D341Med (cell line): ENCODE results near the gene CDHR5.
A peak's percentile ranks its signal among the peaks of the same experiment; 100 is the strongest.
"Not testable (repeated sequence)": the region's sequence is repeated elsewhere in the genome, so short reads cannot be mapped to it uniquely, and the experiment has no call there.

Source experiments
- DNase-seq: peaks from one replicate; pipeline ENCODE4 v3.0.0; 2012; ENCODE audit warnings: low spot score

The CDHR5 gene

DNA sequence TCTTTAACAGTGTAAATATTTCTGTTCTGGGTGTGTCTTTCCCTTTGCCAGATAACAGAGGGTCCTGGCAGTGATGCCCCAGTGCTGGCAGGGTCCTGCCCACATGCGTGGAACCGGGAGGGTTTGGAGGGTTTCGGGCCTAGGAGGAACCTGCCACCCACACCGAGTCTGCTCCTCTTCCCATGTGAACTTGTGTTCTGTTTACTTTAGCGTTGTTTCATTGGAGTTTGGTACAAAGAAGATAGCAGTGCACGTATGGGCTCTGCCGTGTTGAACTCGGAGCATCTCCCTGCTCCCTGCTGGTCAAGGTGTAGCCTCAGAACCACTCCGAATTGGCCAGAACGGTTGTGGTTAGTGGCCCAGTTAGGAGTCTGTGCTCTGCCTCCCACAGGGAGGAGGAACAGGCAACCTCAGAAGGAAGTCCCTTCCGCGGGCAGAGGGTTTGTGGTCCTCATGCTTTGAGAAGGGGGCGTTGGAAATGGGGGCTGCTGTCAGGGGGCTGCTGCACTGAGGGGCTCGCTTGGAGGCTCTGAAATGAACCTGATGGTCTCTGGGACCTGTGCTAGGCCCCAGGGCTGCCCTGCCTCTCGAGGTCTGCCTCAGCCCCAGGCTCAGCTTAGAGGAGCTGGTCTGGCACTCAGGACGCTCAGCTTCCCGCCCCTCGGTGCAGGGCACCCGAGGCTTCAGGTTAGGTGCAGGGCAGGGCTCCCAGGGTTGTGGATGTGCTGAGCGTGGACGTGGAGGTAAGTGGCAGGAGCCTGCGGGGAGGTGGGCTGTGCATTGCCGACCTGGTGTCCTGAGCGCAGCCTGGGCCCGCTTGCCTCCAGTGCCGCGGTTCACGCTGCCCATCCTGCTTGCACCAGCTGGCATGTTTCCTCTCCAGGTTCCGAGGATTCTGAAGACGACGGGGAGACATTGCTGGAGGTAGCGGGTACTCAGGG, 38.1 kb downstream of the CDHR5 start:
- no peak for DNase-seq

DNA sequence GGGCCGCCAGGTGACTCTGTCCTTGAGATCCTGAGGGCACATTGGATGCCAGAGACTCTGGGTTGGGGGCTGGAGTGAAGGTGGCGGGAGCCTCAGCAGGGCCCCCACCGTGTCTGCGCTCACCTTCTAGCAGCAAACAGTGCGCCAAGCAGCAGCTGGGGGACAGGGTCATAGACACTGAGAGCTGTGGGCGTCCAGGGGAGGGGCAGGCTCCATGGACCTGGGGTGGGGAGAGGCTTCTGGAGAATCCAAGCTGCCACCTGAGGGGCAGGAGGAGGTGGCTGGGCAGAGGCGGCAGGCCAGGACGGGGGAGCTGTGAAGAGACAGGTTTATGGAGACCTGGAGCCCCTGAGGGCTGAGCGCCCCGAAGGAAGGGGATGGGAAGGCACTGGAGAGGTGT, 40.5 kb downstream of the CDHR5 start:
- DNase-seq, result no peak

DNA sequence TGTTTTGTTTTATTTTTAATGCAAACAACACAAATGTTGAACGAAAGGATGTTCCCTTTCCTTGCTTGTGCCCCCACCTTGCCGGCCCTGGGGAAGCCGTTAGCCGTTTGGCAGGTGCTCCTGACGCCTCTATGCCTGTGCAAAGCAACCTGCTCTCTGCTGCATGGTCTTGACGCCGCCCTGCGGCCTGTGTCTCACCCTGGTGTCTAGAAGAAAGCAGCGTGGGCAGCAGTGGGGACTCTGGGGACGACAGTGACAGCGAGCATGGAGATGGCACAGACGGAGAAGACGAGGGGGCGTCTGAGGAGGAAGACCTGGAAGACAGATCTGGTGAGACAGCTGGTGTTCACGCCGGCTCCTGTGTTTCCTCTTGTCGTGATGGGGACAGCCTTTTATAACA, 43.0 kb downstream of the CDHR5 start:
- no peak for DNase-seq

DNA sequence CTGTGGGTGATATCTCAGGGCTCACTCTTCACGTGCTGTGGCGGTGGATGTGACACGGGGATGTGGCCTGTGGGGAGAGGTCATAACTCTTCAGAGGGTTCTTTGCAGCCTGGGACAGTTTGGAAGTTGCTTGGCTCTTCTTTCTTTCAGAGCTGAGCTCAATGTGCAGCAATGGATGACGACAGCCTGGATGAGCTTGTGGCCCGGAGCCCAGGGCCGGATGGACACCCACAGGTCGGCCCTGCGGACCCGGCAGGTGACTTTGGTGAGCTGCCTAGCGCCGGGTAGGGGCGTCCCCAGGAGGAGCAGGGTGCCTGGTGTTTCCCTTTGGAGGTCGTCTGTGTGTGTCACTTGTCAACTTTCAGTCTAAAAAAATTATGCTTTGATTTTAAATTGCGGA, 43.4 kb downstream of the CDHR5 start:
- no peak for DNase-seq

DNA sequence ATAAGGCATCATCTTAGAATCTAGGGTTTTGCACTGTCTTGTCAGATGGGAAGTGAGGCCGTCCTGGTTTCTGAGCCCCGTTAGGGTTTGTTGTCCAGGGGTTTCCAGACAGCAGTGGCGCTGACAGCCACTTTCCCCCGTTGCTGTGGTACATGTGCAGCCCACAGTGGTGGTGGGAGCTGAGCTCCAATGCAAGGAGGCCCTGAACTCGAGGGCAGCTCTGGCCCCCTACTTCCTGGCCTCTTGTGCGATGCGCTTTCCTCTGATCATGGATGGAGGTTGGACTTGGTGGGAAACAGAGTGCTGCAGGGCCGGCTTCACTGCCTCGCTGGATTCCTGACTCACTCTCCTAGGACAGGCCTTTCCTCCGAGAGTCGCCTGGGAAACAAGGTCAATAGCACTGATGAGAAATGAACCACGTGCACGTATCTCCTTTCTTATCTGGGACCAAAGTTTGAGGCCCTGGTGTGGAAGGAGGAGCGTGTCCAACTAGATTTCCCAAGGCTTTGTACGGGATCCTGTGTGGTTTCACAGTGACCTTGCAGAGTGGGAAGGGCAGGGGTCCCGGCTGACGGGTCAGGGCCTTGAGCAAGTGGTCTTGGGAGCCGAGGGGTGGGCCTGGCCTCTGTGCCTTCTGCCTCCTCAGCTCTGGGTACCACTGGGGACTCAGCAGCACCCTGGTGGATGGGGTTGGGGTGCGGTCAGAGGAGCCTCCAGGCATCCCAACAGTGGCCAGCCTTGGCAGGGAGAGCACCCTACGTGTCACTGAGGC, 44.7 kb downstream of the CDHR5 start:
- DNase-seq, result no peak

DNA sequence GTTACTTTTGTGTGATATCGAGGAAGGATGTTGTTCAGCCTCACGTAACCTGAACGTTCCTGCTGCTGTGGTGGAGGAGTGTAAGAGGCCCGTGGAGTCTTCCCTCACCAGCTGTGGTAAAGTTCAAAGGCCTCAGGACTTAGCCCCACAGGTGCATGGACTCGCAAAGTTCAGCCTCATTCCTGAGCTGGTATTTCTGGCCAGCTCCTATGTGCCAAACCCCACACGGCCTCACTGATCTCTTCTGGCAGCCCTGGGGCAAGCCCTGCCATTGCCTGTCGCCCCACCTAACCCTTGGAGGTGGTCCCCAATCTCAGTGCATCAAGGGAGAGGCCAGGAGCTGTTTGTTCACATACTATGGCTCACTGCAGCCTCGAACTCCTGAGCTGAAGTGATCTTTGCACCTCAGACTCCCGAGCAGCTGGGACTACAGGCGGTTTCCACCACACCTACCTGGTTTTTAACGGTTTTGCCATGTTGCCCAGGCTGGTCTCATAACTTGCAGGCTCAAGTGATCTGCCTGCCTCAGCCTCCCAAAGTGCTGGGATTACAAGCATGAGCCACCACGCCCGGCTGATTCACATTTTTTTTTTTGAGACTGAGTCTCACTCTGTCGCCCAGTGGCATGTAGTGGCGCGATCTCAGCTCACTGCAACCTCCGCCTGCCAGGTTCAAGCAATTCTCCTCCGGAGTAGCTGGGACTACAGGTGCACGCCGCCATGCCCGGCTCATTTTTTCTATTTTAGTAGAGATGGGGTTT, 46.3 kb downstream of the CDHR5 start:
- no peak for DNase-seq

DNA sequence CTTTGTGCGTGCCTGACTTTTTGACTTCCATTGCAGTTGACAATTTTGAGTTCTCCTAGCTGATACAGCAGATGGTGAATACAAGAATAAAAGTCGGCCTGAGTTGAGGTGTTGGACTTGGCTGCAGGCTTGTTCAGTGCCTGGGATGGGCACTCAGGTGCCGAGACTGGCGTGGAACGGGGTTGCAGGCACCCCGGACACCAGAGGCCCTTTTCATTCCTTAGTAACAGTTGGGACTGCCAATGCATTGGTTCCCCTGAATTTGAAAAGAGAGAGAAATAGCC, 47.2 kb downstream of the CDHR5 start:
- no peak for DNase-seq

DNA sequence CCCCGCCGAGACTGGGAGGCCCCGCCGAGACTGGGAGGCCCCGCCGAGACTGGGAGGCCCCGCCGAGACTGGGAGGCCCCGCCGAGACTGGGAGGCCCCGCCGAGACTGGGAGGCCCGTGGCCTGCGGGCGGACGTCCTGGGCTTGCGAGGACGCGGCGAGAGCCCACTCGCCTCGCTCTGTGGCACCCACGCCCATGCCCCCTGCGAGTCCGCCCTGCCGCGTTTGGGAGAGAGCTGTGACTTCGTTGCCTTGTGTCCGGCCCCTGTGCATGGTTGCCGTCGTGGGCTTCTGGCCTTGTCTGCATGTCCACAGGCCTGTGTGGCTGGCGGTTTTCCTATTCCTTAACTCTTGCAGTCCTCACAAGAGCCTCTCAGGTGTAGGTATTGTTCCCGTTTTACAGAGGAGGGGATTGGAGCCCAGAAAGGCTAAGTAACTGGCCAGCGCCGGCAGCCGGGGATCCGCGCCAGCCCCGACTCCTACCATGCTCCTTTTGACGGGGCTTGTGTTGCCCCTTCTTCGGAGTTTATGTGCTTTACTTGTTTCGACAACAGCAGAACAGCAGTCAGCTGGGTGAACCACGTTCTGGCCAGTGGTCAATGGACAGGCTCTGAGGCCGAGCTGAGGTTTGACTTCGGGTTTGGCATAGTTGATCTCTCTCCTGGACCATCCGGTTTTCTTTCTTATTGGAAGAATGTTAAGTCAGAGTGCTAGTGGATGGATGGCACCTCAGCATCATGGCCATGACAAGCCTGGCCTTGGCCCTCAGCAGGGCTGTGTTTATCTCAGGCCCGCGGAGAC, 47.7 kb downstream of the CDHR5 start:
- no peak for DNase-seq

DNA sequence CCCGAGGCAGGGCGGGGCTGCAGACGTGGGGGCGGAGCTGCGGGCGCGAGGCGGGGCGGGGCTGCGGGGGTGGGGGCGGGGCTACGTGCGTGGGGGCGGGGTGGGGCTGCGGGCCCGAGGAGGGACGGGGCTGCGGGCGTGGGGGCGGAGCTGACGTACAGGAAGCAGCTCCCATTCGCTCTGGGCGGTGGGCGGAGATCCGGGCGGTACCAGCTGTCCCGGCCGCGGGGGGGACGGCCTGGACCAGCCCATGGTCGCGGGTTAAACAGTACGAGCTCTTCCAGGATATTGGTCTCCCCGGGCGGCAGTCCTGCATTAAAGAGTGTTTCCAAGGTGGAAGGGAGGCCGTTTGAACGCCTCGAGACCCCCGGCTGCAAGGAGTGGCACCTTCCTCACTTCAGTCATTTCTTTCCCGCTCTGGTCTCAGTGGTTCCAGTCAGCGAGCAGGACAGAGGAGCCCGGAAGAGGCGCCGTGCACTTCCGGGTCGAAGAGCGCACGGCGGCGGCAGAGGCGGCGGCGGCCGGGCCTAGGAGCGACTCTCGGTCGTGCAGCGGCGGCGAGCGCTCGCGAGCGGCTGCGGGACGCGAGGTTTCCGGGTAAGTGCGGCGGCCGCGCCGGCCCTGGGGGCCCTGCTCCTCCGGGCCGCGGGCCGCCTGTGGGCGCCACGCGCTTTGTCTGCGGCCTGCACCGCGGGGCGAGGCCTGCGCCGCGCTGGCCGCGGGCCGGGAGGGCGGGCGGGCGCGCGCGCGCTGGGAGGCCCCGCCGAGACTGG, 48.6 kb downstream of the CDHR5 start, which contains the start of gene PHRF1:
Gene PHRF1 (plus strand): TSS at position 475 of the 773 bp plus-strand sequence. CDS start 5,043 bp downstream, outside the sequence.
- peak; percentile 98 for DNase-seq

DNA sequence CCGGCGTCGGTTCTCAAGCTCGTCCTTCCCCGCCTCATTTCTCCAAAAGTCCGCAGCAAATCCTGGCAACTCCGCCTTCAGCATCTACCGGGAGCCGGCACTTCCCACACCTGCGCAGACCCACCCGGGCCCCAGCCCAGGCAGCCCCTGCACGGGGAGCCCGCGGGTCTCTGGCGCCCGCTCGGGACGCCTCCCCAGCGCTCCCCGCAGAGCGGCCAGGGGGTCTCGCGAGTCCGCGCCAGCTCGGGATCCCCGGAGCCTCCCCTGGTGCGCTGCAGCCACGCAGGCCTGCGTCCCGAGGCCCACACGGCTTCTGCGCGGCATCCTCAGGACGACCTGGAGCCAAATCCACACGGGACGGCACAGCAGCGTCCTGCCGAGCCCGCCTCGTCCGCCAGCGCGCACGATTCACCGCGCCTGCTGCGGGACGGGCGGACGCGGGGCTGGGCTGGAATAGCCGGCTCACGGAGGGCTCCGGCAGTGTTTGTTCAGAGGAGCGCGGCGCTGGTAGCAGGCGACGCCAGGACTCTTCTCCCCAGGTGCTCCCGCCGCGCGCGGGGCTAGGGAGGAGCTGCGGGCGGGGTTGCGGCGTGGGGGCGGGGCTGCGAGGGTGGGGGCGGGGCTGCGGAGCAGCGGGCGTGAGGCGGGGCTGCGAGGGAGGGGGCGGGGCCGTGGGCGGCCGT, 49.3 kb downstream of the CDHR5 start:
- peak; percentile 98 for DNase-seq

DNA sequence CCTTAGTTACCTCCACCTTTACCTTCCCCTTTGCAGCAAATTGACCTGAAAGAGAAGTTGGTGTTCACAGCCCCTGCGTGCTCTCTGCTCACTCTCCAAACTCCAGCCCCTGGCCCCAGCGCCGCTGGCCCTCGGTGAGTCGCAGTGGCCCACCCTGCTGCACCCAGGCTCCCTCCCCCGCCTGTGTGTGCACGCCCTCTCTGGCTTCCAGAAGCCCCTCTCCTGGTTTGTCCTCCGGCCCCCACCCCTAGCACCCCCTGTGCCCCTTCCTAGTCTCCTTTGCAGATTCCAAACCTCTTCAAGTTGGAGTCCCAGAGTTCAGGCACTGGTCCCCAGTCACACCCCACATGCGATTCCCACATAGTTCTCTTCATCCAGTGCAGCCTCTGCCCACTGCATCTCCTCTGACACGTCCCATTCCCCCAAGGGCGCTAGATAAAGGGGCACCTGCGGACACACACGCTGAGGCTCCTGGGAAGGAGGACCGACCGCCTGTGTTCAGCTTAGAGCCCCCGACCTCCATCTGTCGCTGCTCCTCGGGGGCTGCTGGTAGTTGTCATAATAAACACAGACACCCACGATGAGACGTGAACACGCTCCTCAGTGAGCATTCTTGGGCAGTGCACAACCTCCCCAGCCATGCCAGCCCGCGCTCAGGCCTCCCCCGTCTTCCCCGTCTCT, 50.0 kb downstream of the CDHR5 start:
- DNase-seq, result no peak

DNA sequence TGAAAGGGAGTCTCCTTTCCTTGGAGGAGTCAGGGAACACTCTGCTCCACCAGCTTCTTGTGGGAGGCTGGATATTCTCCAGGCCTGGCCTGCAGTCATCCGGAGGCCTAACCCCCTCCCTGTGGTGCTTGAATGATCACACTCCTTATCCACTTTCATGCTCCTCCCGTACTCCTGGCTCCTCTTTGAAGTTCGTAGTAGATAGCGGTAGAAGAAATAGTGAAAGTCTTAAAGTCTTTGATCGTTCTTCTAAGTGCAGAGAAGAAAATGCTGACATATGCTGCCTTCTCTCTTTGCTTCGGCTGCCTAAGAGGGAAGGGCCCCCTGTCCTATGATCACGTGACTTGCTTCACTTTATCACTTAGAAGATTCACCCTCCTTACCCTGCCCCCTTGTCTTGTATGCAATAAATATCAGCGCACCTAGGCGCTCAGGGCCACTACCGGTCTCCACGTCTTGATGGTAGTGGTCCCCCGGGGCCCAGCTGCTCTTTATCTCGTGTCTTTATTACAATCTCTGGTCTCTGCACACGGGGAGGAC, 50.7 kb downstream of the CDHR5 start:
- not testable (repeated sequence) for DNase-seq

DNA sequence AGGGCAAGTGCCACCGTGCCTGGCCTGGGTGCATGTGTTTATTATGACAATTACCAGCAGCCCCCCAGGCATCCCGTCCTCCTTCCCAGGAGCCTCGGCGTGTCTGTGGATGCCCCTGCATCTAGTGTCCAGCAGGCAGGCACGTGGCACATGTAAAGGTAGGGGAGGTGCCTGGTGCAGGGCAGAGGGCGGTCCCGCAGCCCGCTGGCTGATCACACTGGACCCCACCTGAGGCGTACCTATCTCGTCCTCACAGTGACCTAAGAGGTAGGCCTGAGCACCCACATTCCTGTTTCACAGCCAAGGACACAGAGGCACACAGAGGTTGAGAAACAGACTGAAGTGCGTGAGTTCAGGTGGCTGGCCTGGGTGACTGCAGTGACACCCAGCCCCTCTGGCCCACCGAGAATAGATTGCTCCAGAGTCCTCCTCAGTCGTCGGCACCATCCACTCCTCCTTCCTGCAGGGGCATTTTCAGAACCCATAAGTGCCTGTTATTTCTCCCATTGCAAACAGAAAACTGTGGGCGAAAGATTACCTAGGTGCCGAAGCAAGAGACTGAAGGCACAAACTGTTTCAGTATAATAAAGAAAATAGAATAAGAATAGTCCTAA, 51.5 kb downstream of the CDHR5 start:
- DNase-seq, result no peak

DNA sequence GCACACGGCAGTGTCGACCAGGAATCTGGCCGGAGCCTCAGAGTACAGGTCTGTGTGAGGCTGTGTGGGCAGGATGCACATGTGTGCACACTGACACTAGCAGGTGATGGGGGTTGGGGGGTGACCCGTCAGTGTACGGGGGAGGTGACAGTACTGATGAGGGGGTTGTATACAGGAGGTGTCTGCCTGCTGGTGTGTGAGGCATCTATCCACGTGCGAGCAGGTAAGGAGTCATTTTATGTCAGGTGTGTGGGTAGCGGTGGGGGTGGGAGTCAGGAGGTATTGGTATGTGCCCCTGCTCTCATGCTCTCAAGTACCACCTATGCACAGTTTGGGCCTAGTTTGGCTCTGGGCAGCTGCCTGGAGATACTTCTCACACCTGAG, 53.0 kb downstream of the CDHR5 start:
- no peak for DNase-seq

DNA sequence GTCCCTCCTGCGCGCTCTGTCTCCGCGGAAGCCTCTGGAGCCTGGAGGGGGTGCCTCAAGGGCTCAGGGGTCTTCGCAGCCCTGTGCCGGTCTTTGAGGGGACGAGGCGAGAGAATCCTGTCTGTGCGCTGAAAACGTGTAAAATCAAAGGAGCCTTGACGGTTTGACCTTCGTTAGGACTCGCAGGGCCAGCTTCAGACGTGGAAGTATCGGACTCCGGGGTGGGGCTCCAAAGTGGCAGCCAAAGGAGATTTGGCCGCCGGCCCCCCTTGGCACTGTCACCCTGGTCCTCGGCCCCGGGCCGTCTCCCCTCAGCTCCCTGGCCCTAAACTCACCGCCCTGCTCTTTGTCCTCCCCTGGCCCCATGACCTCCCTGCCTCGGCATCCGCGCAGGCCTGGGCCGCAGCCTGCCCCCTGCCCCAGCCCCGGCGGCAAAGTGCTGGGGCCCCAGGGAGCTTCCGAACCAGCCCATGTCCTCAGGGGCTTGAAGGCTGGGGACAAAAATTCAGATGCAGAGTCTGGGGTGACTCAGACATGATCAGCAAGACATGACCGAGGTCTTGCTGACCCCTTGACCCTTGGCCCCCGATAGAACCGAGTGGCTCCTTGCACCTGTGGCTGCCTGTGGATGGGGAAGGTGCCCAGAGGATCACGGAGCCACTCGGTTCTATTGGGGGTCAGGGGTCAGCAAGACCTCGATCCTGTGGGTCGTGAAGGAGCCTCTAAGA, 55.4 kb downstream of the CDHR5 start:
- DNase-seq, result no peak

DNA sequence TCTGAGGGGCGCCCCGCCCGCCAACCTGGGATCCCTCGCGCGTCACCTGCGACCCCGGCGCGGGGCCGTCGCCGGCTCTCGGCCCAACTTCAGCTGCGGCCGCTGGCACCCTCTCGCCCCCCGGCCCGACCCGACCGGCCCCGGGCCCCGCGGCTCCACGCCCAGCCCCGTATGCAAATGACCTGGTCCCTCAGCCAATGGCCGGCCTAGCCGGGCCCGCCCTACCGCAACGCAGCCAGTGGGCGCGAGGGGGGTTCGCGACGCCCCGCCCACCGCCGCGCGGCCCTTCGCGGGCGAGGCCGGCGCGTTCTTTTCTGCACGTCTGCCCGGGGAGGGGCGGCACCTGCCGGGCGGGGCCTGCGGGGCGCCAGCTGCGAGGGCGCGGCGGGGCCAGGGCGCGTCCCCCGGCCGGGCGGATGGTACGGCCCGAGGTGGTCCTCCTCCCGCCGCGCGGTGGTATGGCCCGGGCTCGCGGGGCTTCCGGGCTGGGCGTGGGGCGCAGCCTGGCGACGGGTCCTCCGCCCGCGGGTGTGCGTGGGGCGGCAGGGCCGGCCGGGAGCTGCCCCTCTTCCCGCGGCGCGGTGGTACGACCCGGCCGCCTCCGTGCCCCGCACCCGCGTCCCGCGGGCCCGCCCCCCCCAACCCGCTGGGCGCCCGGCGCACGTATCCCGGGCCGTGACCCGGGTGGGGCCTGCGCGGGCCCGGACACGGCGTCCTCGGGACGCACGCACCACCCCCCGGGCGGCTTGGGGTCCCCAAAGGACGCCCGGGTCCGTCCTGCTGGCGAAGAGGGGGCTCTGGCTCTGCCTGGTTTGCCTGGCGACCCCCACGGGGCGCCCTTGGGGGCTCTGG, 56.2 kb downstream of the CDHR5 start:
- DNase-seq, result peak; percentile 98

DNA sequence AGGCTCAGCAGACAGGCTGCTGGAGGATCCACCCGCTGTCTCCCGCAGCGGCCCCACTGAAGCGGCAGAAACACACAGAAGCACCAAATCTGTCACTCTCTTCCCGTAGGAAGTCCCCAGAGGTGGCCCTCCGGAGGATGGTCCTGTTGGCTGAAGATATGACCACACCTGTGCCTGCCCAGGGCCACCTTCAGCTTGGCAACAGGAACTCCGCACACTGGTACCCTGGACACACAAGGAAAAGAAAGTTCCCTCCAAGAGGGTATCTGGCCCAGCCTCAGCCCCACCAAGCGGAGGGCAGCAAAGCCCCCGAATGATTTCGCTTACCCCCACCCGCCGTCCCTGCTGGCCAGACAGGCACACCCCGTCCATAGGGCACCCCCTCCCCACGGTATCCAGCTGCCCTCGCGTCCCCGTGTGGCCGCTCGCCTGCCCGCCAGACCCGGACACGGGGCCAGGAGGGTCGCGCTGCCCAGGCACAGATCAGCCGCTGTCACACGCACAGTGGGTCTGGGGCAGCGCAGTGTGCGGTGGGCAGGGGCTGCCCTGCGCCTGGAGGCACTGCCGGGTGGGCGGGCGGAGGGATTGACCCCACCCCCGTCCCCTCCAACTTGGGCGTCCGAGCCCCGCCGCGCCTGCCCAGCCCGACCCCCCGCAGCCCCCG, 57.0 kb downstream of the CDHR5 start:
- no peak for DNase-seq
